Activated CD4-positive, alpha-beta T cell treated with anti-CD3 and anti-CD28 coated beads for 24 hours (primary cell): ENCODE data around the gene CFAP73.
"Not testable (repeated sequence)": the region's sequence is repeated elsewhere in the genome, so short reads cannot be mapped to it uniquely, and the experiment has no call there.

ENCODE experiments used
- DNase-seq, 2 donors: peaks; one replicate each; pipeline ENCODE4 v3.0.0-alpha.2; 2020; ENCODE audit warnings: low read depth in 2 of 2

The CFAP73 gene

DNA sequence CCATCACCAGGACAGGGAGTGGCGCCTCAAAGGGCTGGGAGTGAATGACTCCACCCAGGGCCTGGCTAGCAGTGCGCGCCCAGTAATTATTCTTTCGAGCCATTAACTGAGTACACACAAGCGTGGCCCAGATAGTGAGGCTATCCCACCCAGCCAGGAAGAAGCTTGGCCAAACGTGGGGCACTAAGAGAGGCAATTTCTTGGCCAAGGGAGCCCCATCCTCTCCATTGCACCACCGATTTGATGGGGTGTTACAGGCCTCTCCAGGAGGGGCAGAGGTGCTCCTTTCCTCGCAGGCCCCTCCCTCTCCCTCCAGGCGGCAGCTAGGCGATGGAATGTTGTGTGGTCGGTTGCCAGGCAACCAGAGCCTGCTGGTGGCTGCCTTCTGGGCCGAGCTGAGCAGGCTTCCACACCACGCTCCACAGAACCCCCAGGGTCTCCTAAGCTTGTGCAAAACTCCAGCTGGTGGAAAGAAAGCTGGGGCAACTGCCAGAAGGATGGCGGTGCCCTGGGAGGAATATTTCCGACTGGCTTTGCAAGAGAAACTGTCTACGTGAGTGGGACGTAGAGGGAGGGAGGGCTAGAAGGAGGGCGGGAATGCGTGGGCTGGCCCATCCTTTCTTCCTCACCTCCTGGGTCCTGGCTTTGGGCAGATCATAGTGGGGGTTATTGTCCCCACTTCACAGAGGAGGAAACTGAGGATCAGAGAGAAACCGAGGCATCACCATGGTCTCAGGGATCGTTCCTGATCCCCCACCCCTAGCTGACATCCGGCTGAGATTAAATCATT, at the start of gene CFAP73:
CFAP73 (plus strand) TSS at position 364 of the 790 bp plus-strand sequence; CDS start at position 498, 134 bp downstream.
- DNase-seq = no peak

DNA sequence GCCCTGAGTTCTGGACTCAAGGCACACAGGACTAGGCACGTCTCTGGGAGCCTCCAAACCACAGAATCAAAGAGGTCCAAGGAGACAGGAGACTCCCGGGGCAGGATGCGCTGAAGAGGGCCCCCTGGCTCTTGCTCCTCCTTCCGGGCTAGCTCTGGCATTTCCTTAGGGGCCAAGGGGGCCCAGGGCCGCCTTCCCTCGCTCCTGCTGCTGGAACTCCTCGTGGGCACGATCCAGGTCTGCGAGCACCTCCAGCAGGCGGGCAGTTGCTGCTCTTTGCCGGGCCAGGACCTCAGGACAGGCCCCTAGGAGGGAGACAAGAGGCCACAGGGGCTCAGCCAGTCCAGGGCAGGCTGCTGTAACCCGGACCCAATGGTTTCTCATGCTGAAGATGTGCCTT, 49.8 kb upstream of the CFAP73 start:
- DNase-seq = no peak

DNA sequence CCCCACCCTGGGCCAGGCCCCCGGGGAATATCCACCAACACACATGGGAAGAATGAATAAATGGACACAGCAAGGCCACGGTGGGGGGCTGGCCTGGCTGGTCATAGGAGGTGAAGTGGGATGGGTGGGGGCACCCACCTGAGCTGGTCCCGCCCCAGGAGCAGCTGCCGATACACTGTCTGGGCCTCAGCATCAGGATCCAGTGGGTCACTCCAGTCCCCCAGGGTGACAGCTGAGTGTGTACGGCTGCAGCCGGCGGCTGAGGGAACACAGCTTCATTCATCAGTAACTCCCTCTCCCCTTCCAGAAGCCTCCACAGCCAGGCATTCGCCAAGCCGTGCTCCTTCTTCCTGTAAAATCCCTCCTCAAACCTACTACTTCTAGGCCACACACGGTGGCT, 47.8 kb upstream of the CFAP73 start:
- no peak for DNase-seq

GRCh38 chr12:113102811-113103210, 46.7 kb upstream of the CFAP73 start:
- DNase-seq = no peak

DNA sequence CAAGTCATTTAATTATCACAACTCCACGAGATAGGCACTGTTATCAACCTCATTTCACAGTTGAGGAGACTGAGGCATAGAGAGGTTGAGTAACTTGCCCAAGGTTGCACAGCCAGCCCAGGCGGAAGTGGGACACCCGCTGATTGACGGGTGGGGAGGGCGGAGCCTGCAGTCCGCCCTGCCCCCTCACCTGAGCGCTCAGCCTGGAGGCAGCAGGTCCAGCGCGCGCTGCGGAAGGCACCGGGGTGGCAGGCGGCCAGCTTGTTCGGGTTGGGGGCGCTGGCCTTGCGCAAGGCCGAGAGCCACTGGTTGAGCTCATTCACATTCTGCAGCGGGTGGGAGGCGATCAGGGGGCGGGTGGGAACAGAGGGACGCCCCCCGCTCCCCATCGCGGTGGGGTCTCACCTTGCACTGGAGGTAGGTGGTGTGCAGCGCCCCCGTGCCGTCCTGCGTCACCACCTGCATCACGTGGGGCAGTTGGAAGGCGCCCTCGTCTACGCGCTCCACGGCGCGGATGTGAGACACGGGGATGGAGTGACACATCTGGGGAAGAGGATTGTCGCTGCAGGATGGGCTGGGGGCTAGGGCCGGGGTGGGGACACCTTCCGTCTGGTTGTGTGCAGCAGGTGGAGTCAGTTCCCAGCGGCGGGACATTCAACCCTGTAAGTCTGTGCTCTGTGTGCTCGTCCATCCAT, 45.6 kb upstream of the CFAP73 start:
- DNase-seq = peak; percentile 48 to 53

GRCh38 chr12:113104953-113105510, 44.5 kb upstream of the CFAP73 start:
- DNase-seq = no peak

DNA sequence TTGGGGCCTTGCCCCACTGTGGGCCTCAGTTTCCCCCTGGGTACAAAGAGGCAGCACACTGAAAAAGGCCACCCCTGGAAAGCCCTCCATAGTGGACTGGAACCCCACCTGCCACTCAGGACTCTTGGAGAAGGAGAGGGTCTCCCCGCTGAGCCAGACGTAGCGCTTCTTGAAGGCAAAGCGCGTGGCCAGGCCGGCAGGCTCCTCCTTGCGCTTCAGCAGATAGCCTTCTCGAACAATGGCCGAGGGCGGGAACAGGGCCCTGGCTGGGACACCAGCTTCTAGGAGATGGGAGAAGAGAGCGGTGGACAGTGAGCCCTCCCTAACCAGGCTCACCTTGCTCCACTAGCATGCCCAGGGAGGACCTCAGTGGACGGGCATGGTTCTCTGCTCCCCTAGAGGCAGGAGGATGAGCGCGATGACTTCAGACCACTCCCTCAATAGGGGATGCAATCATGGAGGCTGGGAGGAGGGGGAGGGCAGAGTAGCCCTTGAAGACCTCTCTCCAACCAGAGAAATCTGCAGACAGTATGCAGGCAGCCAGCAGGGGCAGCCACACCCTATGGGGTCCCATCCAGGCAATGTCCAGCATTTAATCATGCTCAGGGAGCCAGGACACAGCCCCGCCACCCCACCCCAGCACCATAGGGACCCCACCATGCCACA, 43.8 kb upstream of the CFAP73 start:
- DNase-seq = no peak

- DNase-seq = no peak
Observed at GRCh38 chr12:113106361-113106760, 43.2 kb upstream of the CFAP73 start.

DNA sequence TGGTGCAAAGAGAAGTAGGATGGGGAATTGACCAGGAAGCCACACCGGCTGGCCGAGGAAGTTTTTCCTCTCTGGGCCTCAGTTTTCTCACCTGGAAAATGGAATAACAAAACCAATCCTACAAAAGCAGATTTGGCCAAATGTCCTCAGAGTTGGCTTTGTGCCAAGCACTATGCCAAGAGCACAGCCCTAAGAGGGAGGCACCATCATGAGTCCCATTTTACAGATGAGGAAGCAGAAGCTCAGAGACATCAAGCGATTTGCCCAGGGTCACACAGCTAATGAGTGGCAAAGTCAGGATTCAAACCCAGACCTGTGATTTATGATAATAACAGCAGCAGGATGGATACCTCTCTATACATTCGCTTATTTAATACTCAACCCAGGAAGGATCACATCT, 41.2 kb upstream of the CFAP73 start:
- no peak for DNase-seq

DNA sequence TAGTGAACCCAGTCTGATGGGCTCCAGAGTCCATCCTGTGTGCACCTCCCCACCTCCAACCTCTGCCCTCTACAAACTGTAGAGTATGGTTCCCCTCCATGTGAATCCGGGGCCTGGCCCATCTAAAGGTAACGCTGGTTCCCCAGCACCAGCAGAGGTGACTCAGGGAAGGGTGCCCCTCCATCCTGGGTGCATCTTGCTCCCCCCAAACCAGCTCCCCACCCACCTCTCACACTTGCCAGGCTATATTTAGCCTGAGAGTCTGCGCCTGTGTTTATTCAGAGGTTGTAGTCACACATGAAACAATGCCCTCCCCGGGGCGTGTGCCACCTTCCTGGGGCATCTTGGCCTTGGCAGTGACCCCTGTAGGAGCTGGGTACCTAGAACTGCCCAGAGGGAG, 40.2 kb upstream of the CFAP73 start:
- DNase-seq = no peak

GRCh38 chr12:113109872-113110599, 39.5 kb upstream of the CFAP73 start:
- no peak for DNase-seq

DNA sequence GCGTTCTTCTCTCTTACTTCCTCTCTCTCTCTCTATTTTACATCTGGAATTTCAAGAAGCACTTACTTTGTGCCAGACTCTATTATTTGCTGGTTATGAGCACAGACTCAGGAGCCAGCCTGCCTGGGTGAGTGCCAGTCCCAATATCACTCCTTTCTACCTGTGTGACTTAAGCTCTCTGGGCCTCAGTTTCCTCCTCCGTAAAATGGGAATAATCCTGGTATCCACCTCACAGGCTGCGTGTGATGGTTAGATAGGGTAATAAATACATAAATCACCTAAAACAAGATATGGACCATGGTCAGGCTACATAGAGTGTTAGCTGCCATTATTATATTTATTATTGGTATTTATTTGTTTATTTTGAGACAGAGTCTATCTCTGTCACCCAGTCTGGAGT, 38.3 kb upstream of the CFAP73 start:
- DNase-seq = no peak

DNA sequence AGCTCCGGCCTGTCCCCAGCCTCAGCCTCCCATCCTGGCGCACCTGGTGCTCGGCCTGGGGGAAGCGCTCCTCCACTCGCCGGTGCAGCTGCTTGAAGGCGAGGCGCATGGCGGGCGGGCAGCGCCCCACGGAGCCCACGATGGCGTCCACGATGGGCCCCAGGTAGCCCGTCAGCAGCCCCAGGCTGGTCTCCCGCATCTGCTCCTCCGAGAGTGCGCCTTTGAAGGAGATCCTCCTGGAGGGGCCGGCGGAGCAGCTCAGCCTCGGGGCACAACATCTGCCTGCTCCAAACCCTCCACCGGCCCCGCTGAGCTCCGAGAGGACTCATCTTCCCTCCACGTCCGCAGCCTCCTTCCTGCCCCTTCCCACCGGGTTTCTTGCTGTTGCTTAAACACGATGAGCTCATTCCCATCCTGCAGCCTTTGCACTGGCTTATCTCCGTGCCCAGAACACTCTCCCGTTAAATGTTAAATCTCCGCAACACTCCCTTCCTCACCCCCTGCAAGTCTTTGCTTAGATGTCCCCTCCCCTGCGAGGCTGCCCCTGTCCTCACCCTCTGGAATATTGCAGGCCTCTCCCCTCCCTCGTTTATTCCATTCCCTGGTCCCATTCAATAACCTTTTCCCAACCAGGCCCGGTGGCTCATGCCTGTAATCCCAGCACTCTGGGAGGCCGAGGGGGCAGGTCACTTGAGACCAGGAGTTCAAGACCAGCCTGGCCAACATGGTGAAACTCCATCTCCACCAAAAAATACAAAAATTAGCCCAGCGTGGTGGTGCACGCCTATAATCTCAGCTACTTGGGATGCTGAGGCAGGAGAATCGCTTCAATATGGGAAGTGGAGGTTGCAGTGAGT, 37.3 kb upstream of the CFAP73 start:
- no peak for DNase-seq

DNA sequence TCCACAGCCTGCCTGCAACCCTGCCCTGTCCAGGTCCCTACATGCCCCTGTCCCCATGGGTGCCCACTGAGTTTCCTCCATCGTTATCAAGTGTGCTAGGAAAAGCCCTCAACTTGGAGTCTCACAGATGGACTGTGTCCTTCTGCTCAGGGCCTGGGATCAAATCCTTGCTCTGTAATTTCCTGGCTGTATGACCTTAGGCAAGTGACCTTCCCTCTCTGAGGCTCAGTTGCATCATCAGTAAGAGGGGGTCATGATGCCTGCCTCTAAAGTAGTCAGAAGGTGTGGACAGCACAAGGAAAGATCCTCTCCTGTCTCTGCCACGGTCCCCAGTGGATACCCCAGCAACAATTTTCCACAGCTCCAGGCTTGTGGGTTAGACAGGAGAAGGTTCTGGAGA, 36.1 kb upstream of the CFAP73 start:
- DNase-seq = no peak

DNA sequence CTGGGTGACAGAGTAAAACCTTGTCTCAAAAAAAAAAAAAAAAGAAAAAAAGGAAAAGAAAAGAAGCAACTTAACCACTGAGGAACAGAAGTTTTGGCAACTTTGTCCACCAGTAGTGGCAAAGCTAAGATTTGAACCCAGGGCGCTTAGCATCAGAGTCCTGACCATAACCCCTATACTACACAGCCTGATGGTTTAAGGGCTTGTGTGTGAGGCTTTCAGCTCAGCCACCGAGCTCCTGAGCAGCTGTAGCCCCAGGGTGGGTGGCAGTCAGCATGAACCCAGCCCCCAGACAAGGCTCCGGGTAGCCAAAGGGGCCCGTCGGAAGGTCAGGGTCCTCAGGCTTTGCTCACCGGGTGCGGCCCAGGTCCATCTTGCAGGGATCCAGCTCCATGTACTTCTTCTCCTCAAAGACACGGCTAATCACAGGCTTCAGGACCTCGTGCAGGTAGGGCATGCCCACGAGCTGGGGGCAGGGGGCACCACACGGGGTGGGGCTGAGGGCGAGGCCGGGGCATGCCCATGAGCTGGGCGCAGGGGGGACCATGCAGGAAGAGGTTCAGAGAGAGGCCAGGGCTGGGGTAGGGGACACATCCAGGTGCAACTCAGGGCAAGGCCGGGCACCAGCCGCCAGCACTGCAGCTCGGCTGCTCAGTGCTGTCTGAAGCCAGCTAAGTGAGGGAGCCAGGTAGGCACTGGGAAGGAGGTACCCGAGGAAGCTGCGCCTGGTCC, 34.9 kb upstream of the CFAP73 start:
- no peak for DNase-seq

DNA sequence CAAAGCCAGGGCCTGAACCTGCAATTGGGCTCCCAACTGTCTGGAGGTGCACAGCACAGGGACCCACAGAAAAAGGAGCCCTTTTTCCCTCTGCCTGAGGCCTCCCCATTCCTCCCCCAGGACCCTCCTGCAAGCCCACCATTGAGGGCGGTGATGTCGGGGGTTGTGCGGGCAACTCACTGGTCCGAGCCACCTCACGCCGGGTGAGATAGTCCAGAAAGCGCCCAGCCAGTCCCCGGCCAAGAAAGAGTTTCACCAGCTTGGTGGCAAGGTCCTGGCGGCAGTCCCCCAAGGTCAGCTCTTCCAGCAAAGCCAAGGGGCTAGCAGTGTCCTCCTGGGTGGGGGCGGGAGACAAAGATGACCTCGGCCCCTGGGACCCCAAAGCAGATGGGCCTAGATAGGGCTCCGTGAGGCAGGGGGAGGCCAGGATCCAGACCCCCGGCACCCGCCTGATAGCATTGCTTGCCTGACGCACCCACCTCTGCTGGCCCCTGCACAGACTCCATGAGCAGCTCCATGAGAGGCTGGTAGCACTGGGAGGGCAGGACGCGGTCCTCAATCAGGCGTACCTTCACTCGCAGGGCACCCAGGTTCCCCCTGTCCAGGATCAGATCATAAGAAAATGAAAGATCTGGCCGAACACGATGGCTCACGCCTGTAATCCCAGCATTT, 33.9 kb upstream of the CFAP73 start:
- no peak for DNase-seq

DNA sequence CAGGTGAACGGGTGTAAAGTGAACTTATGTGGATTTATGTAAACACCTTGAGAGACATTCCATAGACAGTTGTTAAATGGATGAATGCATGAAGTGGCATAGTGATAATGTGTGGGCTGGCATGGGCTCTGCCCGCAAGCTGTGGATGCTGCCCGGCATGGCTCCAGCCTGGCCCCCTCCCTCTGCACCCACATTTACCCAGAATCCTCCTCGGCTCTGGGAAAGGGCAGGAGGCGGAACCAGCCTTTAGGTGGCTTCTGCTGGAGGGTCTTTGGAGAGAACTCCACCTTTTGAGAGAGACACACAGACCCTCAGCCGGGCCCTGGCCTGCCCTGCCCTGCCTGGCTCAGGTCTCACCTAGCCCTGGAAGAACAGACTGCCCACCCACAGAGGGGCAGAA, 32.6 kb upstream of the CFAP73 start:
- DNase-seq = no peak

DNA sequence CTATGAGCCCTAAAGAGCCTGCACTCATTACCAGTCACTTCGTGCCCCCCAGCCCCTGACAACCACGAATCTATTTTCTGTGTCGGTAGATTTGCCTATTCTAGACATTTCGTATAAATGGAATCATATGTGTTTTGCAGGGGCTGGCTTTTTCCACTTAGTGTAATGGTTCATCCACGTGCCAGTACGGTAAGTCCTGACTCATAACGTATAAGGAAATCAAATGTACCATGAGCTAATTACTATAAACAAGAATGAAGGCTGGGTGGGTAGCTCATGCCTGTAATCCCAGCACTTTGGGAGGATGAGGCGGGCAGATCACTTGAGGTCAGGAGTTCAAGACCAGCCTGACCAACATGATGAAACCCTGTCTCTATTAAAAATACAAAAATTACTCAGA, 31.8 kb upstream of the CFAP73 start:
- not testable (repeated sequence) for DNase-seq

DNA sequence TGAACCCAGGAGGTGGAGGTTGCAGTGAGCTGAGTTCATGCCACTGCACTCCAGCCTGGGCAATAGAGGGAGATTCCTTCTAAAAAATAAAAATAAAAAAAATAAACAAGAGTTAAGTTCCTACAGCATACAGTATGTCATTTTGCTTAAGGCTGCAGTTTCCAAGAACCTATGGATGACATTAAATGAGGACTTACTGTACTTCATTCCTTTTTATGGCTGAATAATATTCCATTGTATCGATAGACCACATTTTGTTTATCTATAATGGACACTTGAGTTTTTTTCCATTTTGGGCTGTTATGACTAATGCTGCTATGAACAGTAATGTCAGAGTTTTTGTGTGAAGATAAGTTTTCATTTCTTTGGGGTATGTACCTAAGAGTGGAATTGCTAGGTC, 31.4 kb upstream of the CFAP73 start:
- no peak for DNase-seq
